ENCODE data around the gene RUBCNL. TPM values are rescaled to one million over a fixed set of nuclear protein-coding genes. Genes with fewer than 3 reads are reported as not detected.
"Not testable (repeated sequence)": the region's sequence is repeated elsewhere in the genome, so short reads cannot be mapped to it uniquely, and the experiment has no call there.

Gene RUBCNL
- total RNA-seq, 1 experiment from 2014 or later = 1.4 TPM

DNA sequence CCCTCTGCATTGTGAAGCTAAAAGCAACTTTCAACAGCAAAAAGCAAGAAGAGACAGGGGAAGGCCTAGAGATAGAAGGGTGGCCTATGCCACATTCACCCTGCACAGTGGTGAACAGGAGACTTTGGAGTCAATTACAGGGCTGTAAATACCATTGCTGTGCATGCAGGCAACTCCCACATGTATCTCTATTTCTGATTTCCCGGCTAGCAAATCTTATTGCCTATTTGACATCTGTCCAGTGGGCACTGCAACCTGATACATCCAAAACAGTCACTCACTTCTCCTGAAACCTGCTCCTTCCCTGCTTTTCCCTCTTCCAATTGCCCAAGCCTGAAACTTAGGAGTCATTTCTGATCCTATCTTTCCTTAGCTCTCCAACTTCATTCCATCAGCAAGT, 13.4 kb downstream of the RUBCNL start:
- Histone ChIP-seq H3T11ph (ENCODE audit: low read length) (no peak overlapping the region), H2BK5ac (ENCODE audit: insufficient read length, low read length) (no peak overlapping the region), H3K4ac (ENCODE audit: low read depth, low read length) (no peak overlapping the region), H3K4me1 (ENCODE audit: insufficient read depth, low read length) (no peaks in the 10 kb centered on the region), H3K79me1 (ENCODE audit: insufficient read depth, low read depth, low read length, poor library complexity, severe bottlenecking) (no peaks in the 10 kb centered on the region), H3K23me2 (ENCODE audit: insufficient read length, low read depth, low read length, poor library complexity, severe bottlenecking) (no peaks in the 10 kb centered on the region), H3K9ac (ENCODE audit: extremely low read depth, insufficient read length, low read length) (no peak overlapping the region), H4K5ac (ENCODE audit: insufficient read length, low read depth, low read length) (no peak overlapping the region), H2AK5ac (ENCODE audit: insufficient read length, low read length) (no peak overlapping the region), H2BK120ac (ENCODE audit: low read depth, low read length, poor library complexity, severe bottlenecking) (no peak overlapping the region), H4K20me1 (ENCODE audit: control insufficient read depth, insufficient read depth, insufficient read length) (no peaks in the 10 kb centered on the region), H2BK20ac (ENCODE audit: low read depth, low read length, poor library complexity, severe bottlenecking) (no peak overlapping the region), H3K56ac (ENCODE audit: insufficient read length, low read depth, low read length) (no peak overlapping the region), H3K4me2 (ENCODE audit: insufficient read depth, insufficient read length, low read length) (no peak overlapping the region), H3K79me2 (ENCODE audit: insufficient read depth, low read length) (no peaks in the 10 kb centered on the region), H3K27ac (ENCODE audit: insufficient read length, low read depth, low read length) (no peak overlapping the region), H3K14ac (ENCODE audit: insufficient read depth, low read length) (no peak overlapping the region), H3K18ac (ENCODE audit: insufficient read length, low read depth, low read length) (no peak overlapping the region), H3K23ac (ENCODE audit: insufficient read length, low read depth, low read length) (no peak overlapping the region), H4K8ac (replicated peaks; ENCODE audit: insufficient read length, low read depth, low read length) (no peak overlapping the region), H2AFZ (ENCODE audit: low read length) (no peak overlapping the region), H3K27me3 (ENCODE audit: insufficient read depth, low read length) (no peaks in the 10 kb centered on the region), H4K91ac (ENCODE audit: insufficient read length, low read depth, low read length) (no peak overlapping the region), H2BK12ac (ENCODE audit: insufficient read length, low read depth, low read length) (no peak overlapping the region), H3K9me3 (ENCODE audit: control insufficient read depth, low read depth, low read length) (no peaks in the 10 kb centered on the region), H2BK15ac (ENCODE audit: low read depth, low read length) (no peak overlapping the region)
- Mint-ChIP-seq H3K9me3 (no peaks in the 10 kb centered on the region), H3K27me3 (ENCODE audit: low read depth) (no peaks in the 10 kb centered on the region), H3K36me3 (ENCODE audit: insufficient read depth in 1 of 3, low read depth in 3 of 3) (no peaks in the 10 kb centered on the region), H3K4me3 (no peak overlapping the region), H3K27ac (no peak overlapping the region), H3K4me1 (no peaks in the 10 kb centered on the region)
- TF ChIP-seq, protein P1, sequence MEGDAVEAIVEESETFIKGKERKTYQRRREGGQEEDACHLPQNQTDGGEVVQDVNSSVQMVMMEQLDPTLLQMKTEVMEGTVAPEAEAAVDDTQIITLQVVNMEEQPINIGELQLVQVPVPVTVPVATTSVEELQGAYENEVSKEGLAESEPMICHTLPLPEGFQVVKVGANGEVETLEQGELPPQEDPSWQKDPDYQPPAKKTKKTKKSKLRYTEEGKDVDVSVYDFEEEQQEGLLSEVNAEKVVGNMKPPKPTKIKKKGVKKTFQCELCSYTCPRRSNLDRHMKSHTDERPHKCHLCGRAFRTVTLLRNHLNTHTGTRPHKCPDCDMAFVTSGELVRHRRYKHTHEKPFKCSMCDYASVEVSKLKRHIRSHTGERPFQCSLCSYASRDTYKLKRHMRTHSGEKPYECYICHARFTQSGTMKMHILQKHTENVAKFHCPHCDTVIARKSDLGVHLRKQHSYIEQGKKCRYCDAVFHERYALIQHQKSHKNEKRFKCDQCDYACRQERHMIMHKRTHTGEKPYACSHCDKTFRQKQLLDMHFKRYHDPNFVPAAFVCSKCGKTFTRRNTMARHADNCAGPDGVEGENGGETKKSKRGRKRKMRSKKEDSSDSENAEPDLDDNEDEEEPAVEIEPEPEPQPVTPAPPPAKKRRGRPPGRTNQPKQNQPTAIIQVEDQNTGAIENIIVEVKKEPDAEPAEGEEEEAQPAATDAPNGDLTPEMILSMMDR (conservative IDR thresholded peaks at IDR 0.05) = no peak
- no CpG with 5 or more reads among the region's 1 CpG for WGBS (ENCODE audit: extremely low coverage, insufficient read length, low lambda C conversion rate)
- no peak for DNase-seq

DNA sequence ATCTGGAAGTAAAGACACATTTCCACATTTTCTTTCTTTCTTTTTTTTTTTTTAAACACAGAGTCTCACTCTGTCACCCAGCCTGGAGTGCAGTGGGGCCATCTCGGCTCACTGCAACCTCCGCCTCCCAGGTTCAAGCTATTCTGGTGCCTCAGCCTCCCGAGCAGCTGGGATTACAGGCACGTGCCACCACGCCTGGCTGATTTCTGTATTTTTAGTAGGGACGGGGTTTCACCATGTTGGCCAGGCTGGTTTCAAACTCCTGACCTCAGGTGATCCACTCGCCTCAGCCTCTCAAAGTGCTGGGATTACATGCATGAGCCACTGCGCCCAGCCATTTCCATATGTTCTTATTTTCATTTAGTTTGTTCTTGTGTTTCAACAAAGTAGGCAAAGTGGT, 14.1 kb downstream of the RUBCNL start:
- H4K5ac ChIP-seq (ENCODE audit: insufficient read length, low read depth, low read length); H3K79me2 ChIP-seq (ENCODE audit: insufficient read depth, low read length); H2AFZ ChIP-seq (ENCODE audit: low read length); H3K36me3 Mint-ChIP-seq (ENCODE audit: insufficient read depth in 1 of 3, low read depth in 3 of 3); H3K27ac ChIP-seq (ENCODE audit: insufficient read length, low read depth, low read length); H3K4me3 Mint-ChIP-seq; H3K79me1 ChIP-seq (ENCODE audit: insufficient read depth, low read depth, low read length, poor library complexity, severe bottlenecking); H3K4me2 ChIP-seq (ENCODE audit: insufficient read depth, insufficient read length, low read length); H3K18ac ChIP-seq (ENCODE audit: insufficient read length, low read depth, low read length); H3K23me2 ChIP-seq (ENCODE audit: insufficient read length, low read depth, low read length, poor library complexity, severe bottlenecking); H3K9me3 ChIP-seq (ENCODE audit: control insufficient read depth, low read depth, low read length); H3K4ac ChIP-seq (ENCODE audit: low read depth, low read length); H2BK20ac ChIP-seq (ENCODE audit: low read depth, low read length, poor library complexity, severe bottlenecking); H3K56ac ChIP-seq (ENCODE audit: insufficient read length, low read depth, low read length); H3K27me3 ChIP-seq (ENCODE audit: insufficient read depth, low read length); H3K9me3 Mint-ChIP-seq; H2BK120ac ChIP-seq (ENCODE audit: low read depth, low read length, poor library complexity, severe bottlenecking); H4K91ac ChIP-seq (ENCODE audit: insufficient read length, low read depth, low read length); H3K27me3 Mint-ChIP-seq (ENCODE audit: low read depth); DNase-seq; H3K14ac ChIP-seq (ENCODE audit: insufficient read depth, low read length); H3K4me1 ChIP-seq (ENCODE audit: insufficient read depth, low read length); H4K8ac ChIP-seq (replicated peaks; ENCODE audit: insufficient read length, low read depth, low read length); H2BK15ac ChIP-seq (ENCODE audit: low read depth, low read length); H3K23ac ChIP-seq (ENCODE audit: insufficient read length, low read depth, low read length); H3T11ph ChIP-seq (ENCODE audit: low read length); H4K20me1 ChIP-seq (ENCODE audit: control insufficient read depth, insufficient read depth, insufficient read length); H2BK5ac ChIP-seq (ENCODE audit: insufficient read length, low read length); H2BK12ac ChIP-seq (ENCODE audit: insufficient read length, low read depth, low read length); H2AK5ac ChIP-seq (ENCODE audit: insufficient read length, low read length); H3K4me1 Mint-ChIP-seq; H3K9ac ChIP-seq (ENCODE audit: extremely low read depth, insufficient read length, low read length); H3K27ac Mint-ChIP-seq: not testable (repeated sequence)
- WGBS (ENCODE audit: extremely low coverage, insufficient read length, low lambda C conversion rate) = no CpG with 5 or more reads among the region's 8 CpGs
